GM21737 (cell line): Measurements from ENCODE around the gene RBM19.

Experiments
- ATAC-seq: cut with Tn5 transposase; IDR thresholded peaks from one replicate; pipeline ENCODE4 v1.9.1; 2021; ENCODE audit warnings: mild to moderate bottlenecking, moderate library complexity; ENCODE audit not compliant: unreplicated experiment

RBM19 gene

GRCh38 chr12:113932381-113933196 lies 33.5 kb downstream of the RBM19 start:
- ATAC-seq, result no peak

GRCh38 chr12:113931517-113931916 lies 34.6 kb downstream of the RBM19 start:
- no peak for ATAC-seq

DNA sequence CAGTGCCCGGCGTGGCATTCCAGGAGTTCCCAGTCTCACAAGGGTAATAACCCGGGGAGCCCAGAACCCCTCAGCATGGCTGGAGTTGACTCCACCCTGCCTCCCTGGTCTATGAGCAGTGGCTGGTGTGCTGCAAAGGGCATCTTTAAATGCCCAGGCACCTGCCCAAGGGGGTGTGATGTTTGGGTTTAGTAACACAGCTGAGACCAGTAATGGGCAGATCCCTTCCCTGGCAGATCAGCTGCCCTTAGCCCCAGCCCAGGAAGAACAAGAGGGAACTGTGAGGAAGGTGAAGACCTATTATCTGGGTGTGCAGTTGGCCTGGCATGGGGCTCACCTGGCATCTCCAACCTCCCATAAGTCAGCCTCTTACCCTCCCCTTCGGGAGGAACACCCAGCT lies 35.9 kb downstream of the RBM19 start:
- no peak for ATAC-seq

- ATAC-seq, result no peak
Observed at GRCh38 chr12:113929312-113929989, 36.7 kb downstream of the RBM19 start.

DNA sequence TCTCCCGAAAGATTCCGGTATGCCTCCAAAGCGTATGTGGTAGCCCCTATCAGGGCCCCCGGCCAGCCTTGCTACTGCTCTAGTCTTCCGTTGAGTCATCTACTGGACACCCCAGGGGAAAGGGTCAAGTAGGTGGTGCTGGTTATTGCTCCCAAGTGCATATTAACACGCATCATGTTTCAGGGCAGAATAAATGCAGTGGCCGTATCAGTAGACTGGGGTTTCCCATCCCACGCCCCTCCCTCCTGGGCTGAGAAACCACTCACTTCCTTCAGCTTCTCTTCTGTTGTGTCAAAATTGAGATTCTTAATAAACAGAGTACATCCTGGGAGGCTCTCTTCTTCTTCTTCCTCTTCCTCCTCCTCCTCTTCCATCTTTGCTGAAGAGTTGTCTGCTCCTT lies 39.3 kb downstream of the RBM19 start:
- no peak for ATAC-seq

GRCh38 chr12:113924341-113924740 lies 41.8 kb downstream of the RBM19 start:
- no peak for ATAC-seq

DNA sequence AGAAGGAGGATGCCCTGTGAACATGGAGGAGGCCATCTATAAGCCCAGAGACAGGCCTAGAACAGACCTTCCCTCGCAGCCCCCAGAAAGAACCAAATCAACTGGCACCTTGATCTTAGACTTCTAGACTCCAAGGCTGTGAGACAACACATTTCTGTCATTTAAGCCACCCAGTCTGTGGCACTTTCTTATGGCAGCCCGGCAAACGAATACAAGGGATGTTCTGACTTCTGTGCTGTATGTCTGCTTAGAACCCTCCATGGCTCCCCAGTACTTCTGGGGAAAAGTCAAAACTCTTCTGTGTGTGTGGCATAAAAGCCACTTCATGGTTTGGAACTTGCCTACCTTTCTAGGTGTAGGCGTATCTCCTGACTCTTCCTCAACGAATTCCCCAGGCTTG lies 42.9 kb downstream of the RBM19 start:
- no peak for ATAC-seq

DNA sequence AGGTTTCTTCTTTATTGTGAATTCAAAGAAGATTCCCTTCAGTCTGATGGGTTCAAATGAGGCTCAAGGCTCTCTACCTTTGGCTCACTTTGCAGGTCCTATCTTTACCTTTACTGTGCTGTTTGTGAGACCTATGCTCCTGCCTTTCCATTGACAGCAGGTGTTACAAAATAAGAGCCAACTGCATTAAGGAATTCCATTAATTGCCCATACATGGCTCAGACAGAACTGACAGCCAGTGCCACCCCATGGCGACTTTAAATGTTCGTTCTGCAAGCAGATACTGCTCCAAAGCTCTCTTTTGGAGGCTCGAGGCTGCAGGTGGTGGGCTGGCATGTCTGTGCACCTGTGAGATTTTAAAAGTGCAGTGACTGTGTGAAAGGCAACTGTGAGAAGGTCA lies 44.7 kb downstream of the RBM19 start:
- no peak for ATAC-seq

- no peak for ATAC-seq
Observed at GRCh38 chr12:113919791-113920190, 46.3 kb downstream of the RBM19 start.

DNA sequence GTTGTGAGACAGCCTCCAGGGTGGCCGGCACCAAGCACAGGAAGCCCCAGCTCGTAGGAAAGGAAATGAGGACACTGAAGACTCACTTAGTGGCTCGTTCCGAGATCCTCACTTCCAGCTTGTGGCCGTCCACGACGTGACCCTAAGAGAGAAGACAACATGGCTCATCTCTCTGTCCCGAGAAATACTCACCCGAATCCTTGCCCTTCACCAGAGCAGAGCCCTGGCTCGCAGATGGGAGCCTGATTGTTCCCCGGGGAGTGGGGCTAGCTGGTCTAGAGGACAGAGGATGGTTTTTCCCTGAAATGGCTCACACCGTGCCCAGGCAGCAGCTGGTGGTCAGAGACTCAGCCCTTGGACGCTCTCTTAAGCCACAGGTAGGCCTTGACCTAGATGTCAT lies 47.8 kb downstream of the RBM19 start:
- no peak for ATAC-seq

GRCh38 chr12:113917393-113917792 lies 48.7 kb downstream of the RBM19 start:
- ATAC-seq, result no peak

- ATAC-seq, result no peak
Observed at GRCh38 chr12:113914806-113915205, 51.3 kb downstream of the RBM19 start.

DNA sequence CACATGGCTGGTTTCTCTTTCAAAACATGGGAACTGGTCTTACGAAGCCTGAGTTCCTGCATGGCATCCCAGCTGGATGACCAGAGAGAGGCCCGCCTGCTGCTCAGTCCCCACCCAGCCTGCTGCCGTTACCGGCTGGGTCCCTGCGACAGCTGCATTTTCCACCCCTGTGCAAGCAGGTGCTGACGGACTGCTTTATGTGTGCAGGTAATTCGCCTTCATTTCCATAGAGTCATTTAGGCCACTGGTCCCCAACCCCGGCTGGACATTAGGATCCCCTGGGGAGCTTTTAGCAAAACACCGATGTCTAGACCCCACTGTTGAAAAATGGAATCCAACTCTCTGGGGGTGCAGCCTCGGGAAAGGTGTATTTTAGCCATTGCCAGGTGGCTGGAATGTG lies 51.9 kb downstream of the RBM19 start:
- no peak for ATAC-seq

DNA sequence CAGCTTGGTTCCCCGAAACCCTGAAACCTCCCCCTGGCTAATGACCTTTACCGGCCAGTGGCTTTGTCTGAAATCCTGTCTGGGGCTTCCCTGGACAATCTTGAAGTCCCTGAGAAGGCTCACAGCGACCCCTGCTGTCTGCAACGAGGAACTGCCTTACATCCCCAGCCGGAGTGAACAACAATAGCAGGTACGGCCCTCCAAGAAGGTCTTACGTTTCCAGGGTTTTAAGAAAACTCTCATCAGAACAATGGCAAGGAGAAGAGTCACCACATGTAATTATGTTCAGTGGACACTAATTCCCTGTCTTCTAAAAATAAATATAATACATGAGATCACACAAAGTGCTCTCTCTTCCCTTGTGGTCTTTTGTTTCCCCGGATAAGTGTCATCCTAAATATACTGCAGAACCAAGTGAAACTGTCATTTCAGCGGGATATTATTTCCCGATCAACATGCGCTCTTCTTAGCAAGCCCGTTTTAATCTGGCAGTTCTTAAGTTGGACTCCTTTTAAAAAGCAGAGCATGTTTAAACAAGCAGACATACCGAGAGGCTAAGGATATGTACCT lies 53.3 kb downstream of the RBM19 start:
- no peak for ATAC-seq

DNA sequence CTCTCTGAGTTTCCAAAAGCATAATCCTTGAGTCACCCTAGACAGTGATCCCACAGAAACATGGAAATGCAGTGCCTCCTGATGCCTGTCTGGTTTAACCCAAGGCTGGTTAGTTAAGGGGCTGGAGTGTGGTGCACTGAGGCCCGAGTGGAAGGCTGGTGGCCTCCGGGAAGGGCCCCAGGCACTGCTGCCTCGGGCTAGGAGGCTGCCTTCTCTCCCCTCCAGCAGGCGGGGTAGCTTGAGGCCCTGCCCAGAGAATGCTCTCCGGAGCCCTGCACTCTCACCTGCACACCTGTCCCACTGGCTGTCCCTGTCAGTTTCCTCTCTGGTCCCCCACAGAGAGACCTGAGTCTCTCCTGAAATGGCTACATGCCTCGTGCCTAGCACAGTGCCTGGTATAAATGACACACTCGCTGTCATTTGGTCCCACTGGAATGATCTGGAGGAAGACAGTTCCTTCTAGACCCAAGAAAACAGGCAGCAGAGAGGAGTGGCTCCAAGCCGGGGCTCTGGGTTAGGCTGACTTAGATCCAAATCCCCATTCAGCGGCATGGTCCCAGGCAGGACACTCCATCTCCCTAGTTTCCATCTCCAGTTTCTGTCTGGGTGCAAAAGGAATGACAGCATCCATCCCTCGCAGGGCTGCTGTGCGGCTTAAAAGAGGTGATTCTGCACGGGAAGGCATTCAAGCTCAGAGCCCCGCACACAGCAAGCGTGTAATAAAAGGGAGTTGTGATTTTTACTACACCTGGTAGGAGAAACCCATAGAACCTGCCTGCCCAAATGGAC lies 54.0 kb downstream of the RBM19 start:
- ATAC-seq, result no peak

DNA sequence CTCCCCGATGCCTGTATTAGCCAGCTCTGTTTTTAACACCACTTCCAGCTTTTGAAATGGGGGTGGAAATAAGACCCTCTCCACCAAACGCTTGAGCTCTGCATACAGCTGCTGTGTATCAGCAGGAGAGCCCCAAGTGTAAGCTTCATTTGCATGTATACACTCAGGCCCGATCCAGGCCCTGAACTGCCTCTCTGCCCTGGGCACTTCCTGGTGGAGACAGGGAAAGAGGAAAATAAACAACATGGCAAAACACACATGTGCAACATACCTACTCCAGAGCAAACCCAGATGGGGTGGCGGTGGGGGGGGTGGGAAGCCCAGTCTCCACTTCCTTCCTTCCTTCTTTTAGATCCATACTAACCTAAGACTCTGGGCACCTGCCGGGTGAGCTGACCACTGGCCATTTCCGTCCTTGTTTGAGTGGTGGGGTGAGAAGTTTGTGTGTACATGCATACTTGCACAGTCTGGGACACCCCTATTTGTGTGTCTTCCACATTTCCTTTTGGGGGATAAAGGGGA lies 55.3 kb downstream of the RBM19 start:
- no peak for ATAC-seq

GRCh38 chr12:113909776-113910420 lies 56.2 kb downstream of the RBM19 start:
- no peak for ATAC-seq

GRCh38 chr12:113908584-113909100 lies 57.5 kb downstream of the RBM19 start:
- no peak for ATAC-seq

GRCh38 chr12:113907446-113908180 lies 58.5 kb downstream of the RBM19 start:
- no peak for ATAC-seq
